Smooth muscle cell (in vitro differentiated cells): ENCODE measurements around the gene DEPDC4. TPM values are rescaled to one million over a fixed set of nuclear protein-coding genes. Genes with fewer than 3 reads are reported as not detected.

Experiments used
- DNase-seq: peaks from one replicate; lab custom pipeline; 2025; ENCODE audit not compliant: unreplicated experiment; lab: John Stamatoyannopoulos, UW
- H2AFZ ChIP-seq: fragments of 200-600 bp; sonication (generic); 2 replicates; pipeline ENCODE4 v1.6.0; 2016; ENCODE audit warnings: antibody characterized with exemption, low read depth, mild to moderate bottlenecking
- H3F3A ChIP-seq: fragments of 200-600 bp; sonication (generic); 2 replicates; pipeline ENCODE4 v1.6.0; 2017; ENCODE audit warnings: antibody characterized with exemption, low read depth
- H3K27ac ChIP-seq: fragments of 200-600 bp; sonication (generic); 2 replicates; pipeline ENCODE4 v1.5.1; 2016; ENCODE audit warnings: low read depth, mild to moderate bottlenecking
- H3K27me3 ChIP-seq: fragments of 200-600 bp; sonication (generic); 2 replicates; pipeline ENCODE4 v1.6.1; 2016; ENCODE audit warnings: low read depth, mild to moderate bottlenecking
- H3K36me3 ChIP-seq: fragments of 200-600 bp; sonication (generic); 2 replicates; pipeline ENCODE4 v1.5.1; 2016; ENCODE audit warnings: low read depth
- H3K4me1 ChIP-seq: fragments of 200-600 bp; sonication (generic); 2 replicates; pipeline ENCODE4 v1.5.1; 2016; ENCODE audit warnings: low read depth
- H3K4me2 ChIP-seq: fragments of 200-600 bp; sonication (generic); 2 replicates; pipeline ENCODE4 v1.6.0; 2016; ENCODE audit warnings: mild to moderate bottlenecking
- H3K4me3 ChIP-seq: fragments of 200-600 bp; sonication (generic); 2 replicates; pipeline ENCODE4 v1.5.1; 2016; ENCODE audit warnings: mild to moderate bottlenecking
- H3K79me2 ChIP-seq: fragments of 200-600 bp; sonication (generic); 2 replicates; pipeline ENCODE4 v1.6.0; 2016; ENCODE audit warnings: low read depth, mild to moderate bottlenecking
- H3K9ac ChIP-seq: fragments of 200-600 bp; sonication (generic); 2 replicates; pipeline ENCODE4 v1.6.0; 2016; ENCODE audit warnings: low read depth
- H3K9me3 ChIP-seq: fragments of 200-600 bp; sonication (generic); replicated peaks from 2 replicates; pipeline ENCODE4 v1.5.1; 2016; ENCODE audit warnings: low read depth
- H4K20me1 ChIP-seq: fragments of 200-600 bp; sonication (generic); 2 replicates; pipeline ENCODE4 v1.6.0; 2016; ENCODE audit warnings: low read depth
- WGBS: methylation state at CpG from one replicate; pipeline ENCODE4 v1.1.7; 2016; ENCODE audit warnings: low lambda C conversion rate; 5-methylcytosine and 5-hydroxymethylcytosine counted together
- polyA plus RNA-seq: library from polyadenylated mRNA; unstranded; fragments of >200 nt; fragmentation: Nextera tagmentation; extraction: Ambion mirVana; gene quantifications from 2 replicates; pipeline ENCODE4 v1.2.1, GENCODE V29; 2016
- total RNA-seq: library from RNA; depleted of rRNA; stranded (reverse); fragments of >200 nt; gene quantifications from 2 replicates; pipeline ENCODE4 v1.2.3, GENCODE V29; 2014
- TF ChIP-seq, protein P1 (sequence below): fragments of 200-600 bp; sonication (generic); IDR thresholded peaks from 2 replicates; pipeline ENCODE4 v1.5.1; 2017; ENCODE audit warnings: borderline replicate concordance, mild to moderate bottlenecking, antibody characterized with exemption; ENCODE audit not compliant: insufficient read depth, poor library complexity, severe bottlenecking

DEPDC4 gene
- total and polyA plus RNA-seq, 2 experiments from 2014 or later = 0.49 to 13.5 TPM

DNA sequence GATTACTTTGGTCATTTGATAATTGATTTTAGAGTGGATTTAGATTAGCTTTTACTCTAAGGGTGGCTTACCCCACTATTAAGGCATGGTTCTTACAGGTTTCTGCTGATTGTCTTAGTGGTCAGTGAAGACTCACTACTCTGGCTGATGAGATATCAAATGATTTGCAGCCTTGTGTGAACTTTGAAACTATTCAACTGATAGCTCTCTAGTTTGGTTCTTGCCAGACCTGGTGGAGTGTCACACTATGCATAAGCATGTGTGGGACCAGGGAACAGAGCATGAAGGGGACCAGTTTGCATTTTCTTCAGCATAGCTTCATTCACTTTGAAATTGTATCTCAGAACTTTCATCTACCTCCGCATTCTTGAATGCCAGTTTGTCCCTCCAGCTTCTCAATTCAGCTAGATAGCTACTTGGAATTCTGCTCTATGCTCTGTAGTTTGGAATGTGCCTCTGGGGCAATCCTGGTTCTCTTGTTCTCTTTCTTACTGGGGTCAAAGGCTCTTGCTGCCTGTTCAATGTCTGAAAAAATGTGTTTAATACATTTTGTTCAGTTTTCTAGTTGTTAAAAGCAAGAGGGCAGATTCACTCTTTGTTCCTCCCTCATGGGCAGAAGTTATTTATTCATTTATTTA lies 12.8 kb upstream of the DEPDC4 start:
- TF ChIP-seq, protein P1, sequence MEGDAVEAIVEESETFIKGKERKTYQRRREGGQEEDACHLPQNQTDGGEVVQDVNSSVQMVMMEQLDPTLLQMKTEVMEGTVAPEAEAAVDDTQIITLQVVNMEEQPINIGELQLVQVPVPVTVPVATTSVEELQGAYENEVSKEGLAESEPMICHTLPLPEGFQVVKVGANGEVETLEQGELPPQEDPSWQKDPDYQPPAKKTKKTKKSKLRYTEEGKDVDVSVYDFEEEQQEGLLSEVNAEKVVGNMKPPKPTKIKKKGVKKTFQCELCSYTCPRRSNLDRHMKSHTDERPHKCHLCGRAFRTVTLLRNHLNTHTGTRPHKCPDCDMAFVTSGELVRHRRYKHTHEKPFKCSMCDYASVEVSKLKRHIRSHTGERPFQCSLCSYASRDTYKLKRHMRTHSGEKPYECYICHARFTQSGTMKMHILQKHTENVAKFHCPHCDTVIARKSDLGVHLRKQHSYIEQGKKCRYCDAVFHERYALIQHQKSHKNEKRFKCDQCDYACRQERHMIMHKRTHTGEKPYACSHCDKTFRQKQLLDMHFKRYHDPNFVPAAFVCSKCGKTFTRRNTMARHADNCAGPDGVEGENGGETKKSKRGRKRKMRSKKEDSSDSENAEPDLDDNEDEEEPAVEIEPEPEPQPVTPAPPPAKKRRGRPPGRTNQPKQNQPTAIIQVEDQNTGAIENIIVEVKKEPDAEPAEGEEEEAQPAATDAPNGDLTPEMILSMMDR = no peak
- H3K27ac ChIP-seq = no peak overlapping the region
- no peak for DNase-seq

GRCh38 chr12:100279159-100279558 lies 12.3 kb upstream of the DEPDC4 start:
- TF ChIP-seq, protein P1 = no peak

More for the DNA sequence above, 12.8 kb upstream of the DEPDC4 start:
- no peaks in the 10 kb centered on the region for H3K36me3 ChIP-seq
- 67% methylated on average over 1 of the region's 1 CpG for WGBS
- no peaks in the 10 kb centered on the region for H3K9me3 ChIP-seq
- no peaks in the 10 kb centered on the region for H3K4me1 ChIP-seq
- H3K4me2 ChIP-seq = no peak overlapping the region
- H3F3A ChIP-seq = no peaks in the 10 kb centered on the region
- H3K27me3 ChIP-seq = no peaks in the 10 kb centered on the region
- H3K9ac ChIP-seq = no peak overlapping the region
- H2AFZ ChIP-seq = no peak overlapping the region
- H3K4me3 ChIP-seq = no peak overlapping the region
- H3K79me2 ChIP-seq = peaks cover 97% of the 10 kb centered on the region
- H4K20me1 ChIP-seq = peaks cover 100% of the 10 kb centered on the region

DNA sequence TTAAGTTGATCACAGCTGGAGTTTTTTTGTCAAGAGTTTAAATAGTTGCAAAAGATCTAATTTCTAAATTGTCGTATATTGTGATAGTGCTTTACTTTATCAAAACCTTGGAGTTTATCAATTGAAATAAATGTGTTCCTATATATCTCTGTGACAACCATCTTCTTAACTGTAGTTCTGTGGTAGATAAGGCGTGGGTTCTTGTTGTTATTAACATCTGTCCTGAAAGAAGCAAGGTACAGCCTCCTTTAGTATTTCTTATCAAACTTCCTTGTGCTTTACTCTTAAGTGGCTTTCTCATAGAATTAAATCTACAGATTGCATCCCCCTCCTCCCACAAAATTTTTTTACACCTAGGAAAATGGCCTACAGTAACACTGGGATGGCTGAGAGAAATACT lies 7.4 kb upstream of the DEPDC4 start:
- peaks cover 98% of the 10 kb centered on the region for H4K20me1 ChIP-seq
- WGBS = 89% methylated on average over 2 of the region's 2 CpGs

More at GRCh38 chr12:100279159-100279558, 12.3 kb upstream of the DEPDC4 start:
- 88% methylated on average over 7 of the region's 7 CpGs for WGBS
- no peaks in the 10 kb centered on the region for H3K4me1 ChIP-seq
- H3K9ac ChIP-seq = no peak overlapping the region
- no peak for DNase-seq
- H3F3A ChIP-seq = no peaks in the 10 kb centered on the region
- H3K4me2 ChIP-seq = no peak overlapping the region
- H4K20me1 ChIP-seq = peaks cover 100% of the 10 kb centered on the region
- H3K9me3 ChIP-seq = no peaks in the 10 kb centered on the region
- no peaks in the 10 kb centered on the region for H3K36me3 ChIP-seq
- no peak overlapping the region for H3K4me3 ChIP-seq
- no peaks in the 10 kb centered on the region for H3K27me3 ChIP-seq
- peaks cover 99% of the 10 kb centered on the region for H3K79me2 ChIP-seq
- no peak overlapping the region for H2AFZ ChIP-seq
- no peak overlapping the region for H3K27ac ChIP-seq

More for the DNA sequence above, 7.4 kb upstream of the DEPDC4 start:
- Histone ChIP-seq H2AFZ (no peak overlapping the region), H3F3A (no peaks in the 10 kb centered on the region), H3K36me3 (no peaks in the 10 kb centered on the region), H3K79me2 (peaks cover 99% of the 10 kb centered on the region), H3K4me3 (no peak overlapping the region), H3K9me3 (no peaks in the 10 kb centered on the region), H3K9ac (no peak overlapping the region), H3K27me3 (no peaks in the 10 kb centered on the region), H3K4me2 (no peak overlapping the region), H3K27ac (no peak overlapping the region), H3K4me1 (peaks cover 5% of the 10 kb centered on the region)
- no peak for DNase-seq
- TF ChIP-seq, protein P1 = no peak
